ENCODE data around the gene TEX52.

GRCh38 chr12:2884810-2885209 is 28.0 kb upstream of the TEX52 start:
- no peak for TF ChIP-seq CTCF (CRISPR knock-in tag; IDR thresholded peaks at IDR 0.05)
- TF ChIP-seq ZNF121 (CRISPR knock-in tag; IDR thresholded peaks at IDR 0.05): no peak
- TF ChIP-seq NCOA1 (CRISPR knock-in tag; IDR thresholded peaks at IDR 0.05): no peak
- no peak for TF ChIP-seq POLR2A (IDR thresholded peaks at IDR 0.05; ENCODE audit: insufficient read depth in 1 of 2, low read depth in 2 of 2, low read length in 2 of 2)
- no peak for TF ChIP-seq AFF4 (CRISPR knock-in tag; IDR thresholded peaks at IDR 0.05)
- TF ChIP-seq, protein P1, sequence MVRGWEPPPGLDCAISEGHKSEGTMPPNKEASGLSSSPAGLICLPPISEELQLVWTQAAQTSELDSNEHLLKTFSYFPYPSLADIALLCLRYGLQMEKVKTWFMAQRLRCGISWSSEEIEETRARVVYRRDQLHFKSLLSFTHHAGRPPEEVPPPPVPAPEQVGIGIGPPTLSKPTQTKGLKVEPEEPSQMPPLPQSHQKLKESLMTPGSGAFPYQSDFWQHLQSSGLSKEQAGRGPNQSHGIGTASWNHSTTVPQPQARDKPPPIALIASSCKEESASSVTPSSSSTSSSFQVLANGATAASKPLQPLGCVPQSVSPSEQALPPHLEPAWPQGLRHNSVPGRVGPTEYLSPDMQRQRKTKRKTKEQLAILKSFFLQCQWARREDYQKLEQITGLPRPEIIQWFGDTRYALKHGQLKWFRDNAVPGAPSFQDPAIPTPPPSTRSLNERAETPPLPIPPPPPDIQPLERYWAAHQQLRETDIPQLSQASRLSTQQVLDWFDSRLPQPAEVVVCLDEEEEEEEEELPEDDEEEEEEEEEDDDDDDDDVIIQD (CRISPR knock-in tag; IDR thresholded peaks at IDR 0.05; ENCODE audit: low read depth): no peak

Measured in HepG2 (cell line).